ENCODE measurements around the gene GALNT14. TPM values are rescaled to one million over a fixed set of nuclear protein-coding genes. Genes with fewer than 3 reads are reported as not detected.

Gene GALNT14
- total RNA-seq, 3 donors from 2014 or later = 0.16 to 4.3 (median 4.1) TPM

DNA sequence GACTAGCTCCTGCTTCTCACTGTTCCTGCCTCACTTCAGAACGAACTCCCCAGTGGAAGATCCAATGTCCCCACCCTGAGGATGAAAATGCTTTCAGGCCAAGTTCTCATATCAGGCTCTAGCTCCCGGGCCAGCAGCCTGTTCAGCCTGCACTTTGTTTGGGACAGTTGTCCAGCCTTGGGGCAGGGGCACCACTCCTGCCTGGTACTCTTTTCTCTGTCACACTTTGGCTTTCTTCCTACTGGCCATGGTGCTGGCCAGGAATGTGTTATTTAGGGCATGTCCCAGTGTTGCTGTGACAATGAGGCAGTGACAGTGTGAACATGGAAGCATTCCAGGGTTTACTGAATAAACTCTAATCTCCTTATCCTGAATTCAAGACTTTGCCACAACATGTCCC, 154.1 kb downstream of the GALNT14 start:
- no peaks in the 10 kb centered on the region for H3K27me3 ChIP-seq
- H3K36me3 ChIP-seq = no peaks in the 10 kb centered on the region
- DNase-seq (ENCODE audit: low spot score in 2 of 2) = peak in 1 of 2 donors; percentile 64
- H3K27ac ChIP-seq = peak overlapping the region; percentile 33 to 68
- intact Hi-C loops (cut with DNase I; ENCODE audit: low total_unique reads) = no loop called here
- no peak overlapping the region for H3K4me3 ChIP-seq
- no peaks in the 10 kb centered on the region for H3K4me1 ChIP-seq
- no peaks in the 10 kb centered on the region for H3K9me3 ChIP-seq
- TF ChIP-seq POLR2AphosphoS5 (IDR thresholded peaks at IDR 0.05) (no peak), POLR2A (IDR thresholded peaks at IDR 0.05) (no peak)
- TF ChIP-seq, protein P1, sequence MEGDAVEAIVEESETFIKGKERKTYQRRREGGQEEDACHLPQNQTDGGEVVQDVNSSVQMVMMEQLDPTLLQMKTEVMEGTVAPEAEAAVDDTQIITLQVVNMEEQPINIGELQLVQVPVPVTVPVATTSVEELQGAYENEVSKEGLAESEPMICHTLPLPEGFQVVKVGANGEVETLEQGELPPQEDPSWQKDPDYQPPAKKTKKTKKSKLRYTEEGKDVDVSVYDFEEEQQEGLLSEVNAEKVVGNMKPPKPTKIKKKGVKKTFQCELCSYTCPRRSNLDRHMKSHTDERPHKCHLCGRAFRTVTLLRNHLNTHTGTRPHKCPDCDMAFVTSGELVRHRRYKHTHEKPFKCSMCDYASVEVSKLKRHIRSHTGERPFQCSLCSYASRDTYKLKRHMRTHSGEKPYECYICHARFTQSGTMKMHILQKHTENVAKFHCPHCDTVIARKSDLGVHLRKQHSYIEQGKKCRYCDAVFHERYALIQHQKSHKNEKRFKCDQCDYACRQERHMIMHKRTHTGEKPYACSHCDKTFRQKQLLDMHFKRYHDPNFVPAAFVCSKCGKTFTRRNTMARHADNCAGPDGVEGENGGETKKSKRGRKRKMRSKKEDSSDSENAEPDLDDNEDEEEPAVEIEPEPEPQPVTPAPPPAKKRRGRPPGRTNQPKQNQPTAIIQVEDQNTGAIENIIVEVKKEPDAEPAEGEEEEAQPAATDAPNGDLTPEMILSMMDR (IDR thresholded peaks at IDR 0.05) = no peak

DNA sequence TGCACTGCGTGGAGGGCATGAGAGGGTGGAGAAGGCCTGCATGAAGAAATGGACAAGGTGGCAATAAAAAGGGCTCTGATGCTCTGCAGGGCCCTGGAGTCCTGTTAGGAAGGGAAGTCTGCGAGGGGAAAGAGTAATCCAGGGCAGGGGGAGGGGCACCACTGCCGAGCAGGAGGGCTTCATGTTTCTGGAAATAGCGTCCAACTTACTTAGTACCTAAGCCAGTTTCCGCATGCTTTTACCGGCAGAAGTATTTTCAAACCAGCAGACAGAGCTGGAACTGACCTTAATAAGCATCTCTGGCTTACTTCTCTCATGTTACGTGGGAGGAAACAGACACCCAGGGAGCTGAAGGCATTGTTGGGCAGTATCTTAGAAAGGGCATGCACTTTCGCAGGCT, 156.7 kb downstream of the GALNT14 start:
- no peak for TF ChIP-seq POLR2AphosphoS5 (IDR thresholded peaks at IDR 0.05)
- no peak for TF ChIP-seq POLR2A (IDR thresholded peaks at IDR 0.05)
- TF ChIP-seq, protein P1 (IDR thresholded peaks at IDR 0.05) = no peak
- H3K9me3 ChIP-seq = no peaks in the 10 kb centered on the region
- H3K27ac ChIP-seq = peak overlapping the region; percentile 64 to 67
- DNase-seq (ENCODE audit: low spot score in 2 of 2) = peak in 1 of 2 donors; percentile 20
- no peaks in the 10 kb centered on the region for H3K4me1 ChIP-seq
- no peaks in the 10 kb centered on the region for H3K27me3 ChIP-seq
- intact Hi-C loops (cut with DNase I; ENCODE audit: low total_unique reads) = no loop called here
- H3K36me3 ChIP-seq = no peaks in the 10 kb centered on the region
- H3K4me3 ChIP-seq = no peak overlapping the region

DNA sequence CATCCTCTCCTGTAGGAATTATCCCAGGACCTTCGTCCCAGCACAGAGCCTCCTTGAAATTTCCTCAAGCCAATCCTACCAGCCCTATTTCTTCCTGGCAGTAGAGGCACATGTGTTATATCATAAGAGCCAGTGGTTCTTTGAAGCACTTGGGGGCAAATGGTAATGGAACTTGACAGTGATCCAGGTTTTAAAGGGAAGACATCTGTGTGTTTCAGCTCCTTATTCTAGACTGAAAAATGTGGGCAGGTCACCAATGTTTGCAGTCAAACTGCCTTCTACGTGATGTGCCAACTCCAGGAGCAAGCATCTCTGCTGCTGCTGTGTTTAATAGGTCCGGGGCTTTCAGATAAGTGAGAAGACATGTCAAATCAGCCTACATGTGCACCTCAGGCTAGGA, 157.1 kb downstream of the GALNT14 start:
- no peaks in the 10 kb centered on the region for H3K4me1 ChIP-seq
- no peaks in the 10 kb centered on the region for H3K27me3 ChIP-seq
- H3K4me3 ChIP-seq = no peak overlapping the region
- TF ChIP-seq, protein P1 (IDR thresholded peaks at IDR 0.05) = no peak
- TF ChIP-seq POLR2A (IDR thresholded peaks at IDR 0.05) = no peak
- TF ChIP-seq POLR2AphosphoS5 (IDR thresholded peaks at IDR 0.05) = no peak
- no peaks in the 10 kb centered on the region for H3K36me3 ChIP-seq
- intact Hi-C loops (cut with DNase I; ENCODE audit: low total_unique reads) = no loop called here
- H3K27ac ChIP-seq = peak overlapping the region; percentile 64 to 67
- H3K9me3 ChIP-seq = no peaks in the 10 kb centered on the region
- no peak for DNase-seq (ENCODE audit: low spot score in 2 of 2)

DNA sequence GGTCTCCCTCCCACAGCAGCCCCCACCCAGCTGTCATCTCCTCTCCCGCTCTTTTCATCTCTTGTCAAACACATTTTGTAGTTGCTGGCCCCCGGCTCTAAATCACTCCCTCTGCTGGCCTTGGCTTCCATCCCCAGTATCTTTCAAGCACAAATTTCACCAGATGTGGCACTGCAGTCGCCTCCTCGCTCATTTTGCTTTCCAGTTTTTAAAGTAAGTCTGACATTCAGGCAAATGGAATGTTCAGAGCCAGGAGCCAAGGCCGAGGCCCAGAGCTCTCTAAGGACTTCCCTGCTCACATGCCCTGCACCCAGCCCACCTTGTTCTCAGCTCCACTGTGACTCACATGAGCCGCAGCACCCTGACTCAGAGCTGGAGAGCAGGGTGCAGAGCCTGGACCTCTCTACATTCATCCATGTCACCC, 158.4 kb downstream of the GALNT14 start:
- DNase-seq (ENCODE audit: low spot score in 2 of 2) = peak in 1 of 2 donors; percentile 43
- H3K9me3 ChIP-seq = no peaks in the 10 kb centered on the region
- intact Hi-C loops (cut with DNase I; ENCODE audit: low total_unique reads) = no loop called here
- no peak overlapping the region for H3K4me3 ChIP-seq
- peak overlapping the region; percentile 64 to 67 for H3K27ac ChIP-seq
- no peaks in the 10 kb centered on the region for H3K4me1 ChIP-seq
- TF ChIP-seq POLR2AphosphoS5 (IDR thresholded peaks at IDR 0.05) = no peak
- no peak for TF ChIP-seq POLR2A (IDR thresholded peaks at IDR 0.05)
- TF ChIP-seq, protein P1 (IDR thresholded peaks at IDR 0.05) = no peak
- no peaks in the 10 kb centered on the region for H3K36me3 ChIP-seq
- H3K27me3 ChIP-seq = no peaks in the 10 kb centered on the region

DNA sequence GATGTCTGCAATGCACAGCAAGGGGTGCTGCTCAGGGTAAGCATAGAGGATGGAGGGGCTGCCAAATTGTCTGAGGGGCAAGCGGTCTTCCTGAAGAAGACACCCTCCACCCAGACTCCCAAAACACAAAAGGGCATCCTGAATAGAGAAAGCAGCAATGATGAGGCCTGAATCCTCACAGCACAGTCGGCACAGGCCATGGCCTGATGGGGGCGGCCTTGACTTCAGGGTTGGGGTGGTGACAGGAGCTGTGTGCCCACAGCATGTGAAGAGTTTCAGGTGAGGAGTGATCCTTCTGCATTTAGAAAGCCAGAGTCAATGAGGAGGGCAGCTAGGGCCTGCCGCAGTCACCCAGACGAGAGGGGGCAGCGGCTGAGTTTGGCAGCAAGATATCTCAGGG, 159.4 kb downstream of the GALNT14 start:
- Histone ChIP-seq H3K9me3 (no peaks in the 10 kb centered on the region), H3K4me1 (no peaks in the 10 kb centered on the region), H3K27me3 (no peaks in the 10 kb centered on the region), H3K36me3 (no peaks in the 10 kb centered on the region), H3K4me3 (no peak overlapping the region), H3K27ac (no peak overlapping the region)
- intact Hi-C loops (cut with DNase I; ENCODE audit: low total_unique reads) = no loop called here
- TF ChIP-seq POLR2AphosphoS5 (IDR thresholded peaks at IDR 0.05) (no peak), POLR2A (IDR thresholded peaks at IDR 0.05) (no peak)
- TF ChIP-seq, protein P1 (IDR thresholded peaks at IDR 0.05) = no peak
- DNase-seq (ENCODE audit: low spot score in 2 of 2) = no peak
